Thymus (tissue), 11 donors: ENCODE measurements around the gene PRR36. TPM values are rescaled to one million over a fixed set of nuclear protein-coding genes. Genes with fewer than 3 reads are reported as not detected.
"Not testable (repeated sequence)": the region's sequence is repeated elsewhere in the genome, so short reads cannot be mapped to it uniquely, and the experiment has no call there.

Source experiments
- DNase-seq, 9 donors: peaks; one replicate each; pipeline ENCODE4 v3.0.0-alpha.2; 2013; ENCODE audit warnings: low spot score in 9 of 9, low read depth in 6 of 9, missing footprints in 1 of 9
- H3K27ac ChIP-seq, 2 donors: one replicate each; pipeline ENCODE4 v1.5.1; 2013; ENCODE audit warnings: control low read depth in 1 of 2, low read depth in 1 of 2, low read length in 1 of 2, mild to moderate bottlenecking in 1 of 2, moderate library complexity in 1 of 2
- H3K27me3 ChIP-seq, 2 donors: one replicate each; pipeline ENCODE4 v1.5.1; 2013; ENCODE audit warnings: low read length in 1 of 2; ENCODE audit not compliant: control insufficient read depth in 2 of 2, insufficient read depth in 1 of 2
- H3K36me3 ChIP-seq, 2 donors: one replicate each; pipeline ENCODE4 v1.5.1; 2013; ENCODE audit warnings: low read length in 1 of 2, mild to moderate bottlenecking in 1 of 2, moderate library complexity in 1 of 2; ENCODE audit not compliant: control insufficient read depth in 2 of 2, insufficient read depth in 2 of 2
- H3K4me1 ChIP-seq, 2 donors: one replicate each; pipeline ENCODE4 v1.5.1; 2013; ENCODE audit warnings: low read length in 2 of 2; ENCODE audit not compliant: control insufficient read depth in 2 of 2, insufficient read depth in 2 of 2
- H3K4me3 ChIP-seq, 2 donors: one replicate each; pipeline ENCODE4 v1.5.1; 2013; ENCODE audit warnings: low read length in 2 of 2, control low read depth in 1 of 2, mild to moderate bottlenecking in 1 of 2
- H3K9me3 ChIP-seq, 2 donors: one replicate each; pipeline ENCODE4 v1.5.1; 2013; ENCODE audit warnings: low read length in 1 of 2, mild to moderate bottlenecking in 1 of 2; ENCODE audit not compliant: control insufficient read depth in 2 of 2, insufficient read depth in 1 of 2
- WGBS: extraction: QIAGEN DNeasy Blood & Tissue Kit; methylation state at CpG from one replicate; pipeline ENCODE4 v1.1.7; 2013; 5-methylcytosine and 5-hydroxymethylcytosine counted together
- polyA plus RNA-seq: library from polyadenylated mRNA; stranded (reverse); fragments of 200-250 nt; gene quantifications from one replicate; pipeline ENCODE4 v1.2.3, GENCODE V29; 2013
- total RNA-seq: library from RNA; stranded (reverse); fragments of 120-200 nt; gene quantifications from one replicate; pipeline ENCODE4 v1.2.4, GENCODE V29; 2013
- donor health status: healthy.

The PRR36 gene
- total and polyA plus RNA-seq, 2 donors = 0.09 to 0.16 TPM

DNA sequence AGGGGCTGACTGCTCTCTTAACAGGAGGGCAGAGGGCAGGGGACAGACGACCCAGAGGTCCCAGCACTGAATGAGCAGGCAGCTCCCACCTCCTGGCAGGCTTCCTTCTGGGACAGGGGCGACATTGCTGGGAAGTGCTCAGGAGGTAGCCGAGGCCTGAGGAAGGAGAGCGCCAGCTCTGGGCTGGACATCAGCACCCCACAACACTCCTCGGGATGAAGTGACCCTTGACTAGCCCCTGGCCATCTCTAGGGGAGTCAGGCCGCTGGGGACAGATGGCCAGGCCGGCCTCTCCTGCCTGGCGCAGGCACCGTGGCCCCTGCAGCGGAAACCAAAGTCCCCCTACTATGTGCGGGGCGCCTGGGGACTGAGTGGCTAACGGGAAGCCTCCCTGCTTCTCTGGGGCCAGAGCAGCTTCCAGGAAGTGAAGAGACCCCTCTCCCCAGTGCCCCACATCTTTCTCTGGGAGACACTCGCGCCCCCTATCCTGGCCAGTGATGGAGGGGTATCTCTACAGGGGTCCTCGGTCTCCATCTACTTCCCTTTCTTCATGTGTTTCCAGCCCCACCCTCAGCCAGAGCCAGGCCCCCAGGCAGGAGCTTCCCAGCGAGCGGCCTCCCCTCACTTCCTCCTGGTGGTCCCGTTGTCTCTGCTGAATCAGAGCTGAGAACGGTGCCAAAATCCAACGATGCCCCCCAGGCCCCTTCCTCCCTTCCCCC, 10.1 kb downstream of the PRR36 start:
- H3K27me3 ChIP-seq = peaks cover 36 to 90% of the 10 kb centered on the region in 2 donors
- no peak for DNase-seq

DNA sequence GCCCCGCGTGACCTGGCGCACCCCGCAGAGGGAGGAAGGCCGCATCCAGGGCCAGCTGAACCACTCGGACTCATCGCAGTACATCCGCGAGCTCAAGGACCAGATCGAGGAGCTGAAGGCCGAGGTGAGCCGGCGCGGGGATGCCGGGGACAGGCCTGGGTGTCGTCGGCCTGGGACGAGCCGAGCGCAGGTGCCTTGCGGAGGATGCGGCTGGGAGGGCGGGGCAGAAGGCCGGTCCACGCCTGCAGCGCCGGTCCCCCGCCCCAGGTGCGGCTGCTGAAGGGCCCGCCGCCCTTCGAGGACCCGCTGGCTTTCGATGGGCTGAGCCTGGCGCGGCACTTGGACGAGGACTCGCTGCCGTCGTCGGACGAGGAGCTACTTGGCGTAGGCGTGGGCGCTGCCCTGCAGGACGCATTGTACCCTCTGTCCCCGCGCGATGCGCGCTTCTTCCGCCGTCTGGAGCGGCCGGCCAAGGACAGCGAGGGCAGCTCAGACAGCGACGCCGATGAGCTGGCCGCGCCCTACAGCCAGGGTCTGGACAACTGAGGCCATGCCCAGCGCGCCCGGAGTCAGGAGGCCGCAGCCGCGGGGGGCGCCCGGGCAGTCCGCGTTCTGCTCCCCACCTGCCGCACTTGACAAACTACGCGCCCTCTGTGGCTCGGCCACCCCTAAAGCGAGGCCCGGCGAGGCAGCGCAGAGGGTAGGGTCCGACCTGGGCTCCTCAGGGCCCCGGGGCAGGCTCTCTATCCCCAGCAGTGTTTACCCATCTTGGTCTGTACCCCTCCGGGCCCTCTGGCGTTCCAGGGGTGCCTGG, 10.8 kb downstream of the PRR36 start:
- Histone ChIP-seq H3K36me3 (peaks cover 5% of the 10 kb centered on the region in 2 donors), H3K4me3 (peak overlapping the region in 1 of 2 donors; percentile 43), H3K9me3 (peaks cover 0 to 7% of the 10 kb centered on the region in 2 donors), H3K4me1 (peaks cover 12 to 40% of the 10 kb centered on the region in 2 donors), H3K27me3 (peaks cover 34 to 86% of the 10 kb centered on the region in 2 donors), H3K27ac (no peak overlapping the region)
- no peak for DNase-seq
- 63% methylated on average over 83 of the region's 83 CpGs for WGBS

More for the DNA sequence above, 10.1 kb downstream of the PRR36 start:
- H3K4me3 ChIP-seq = no peak overlapping the region
- H3K9me3 ChIP-seq = peaks cover 0 to 9% of the 10 kb centered on the region in 2 donors
- H3K4me1 ChIP-seq = peaks cover 12 to 41% of the 10 kb centered on the region in 2 donors
- WGBS = 68% methylated on average over 21 of the region's 21 CpGs
- no peak overlapping the region for H3K27ac ChIP-seq
- peaks cover 5% of the 10 kb centered on the region in 2 donors for H3K36me3 ChIP-seq

DNA sequence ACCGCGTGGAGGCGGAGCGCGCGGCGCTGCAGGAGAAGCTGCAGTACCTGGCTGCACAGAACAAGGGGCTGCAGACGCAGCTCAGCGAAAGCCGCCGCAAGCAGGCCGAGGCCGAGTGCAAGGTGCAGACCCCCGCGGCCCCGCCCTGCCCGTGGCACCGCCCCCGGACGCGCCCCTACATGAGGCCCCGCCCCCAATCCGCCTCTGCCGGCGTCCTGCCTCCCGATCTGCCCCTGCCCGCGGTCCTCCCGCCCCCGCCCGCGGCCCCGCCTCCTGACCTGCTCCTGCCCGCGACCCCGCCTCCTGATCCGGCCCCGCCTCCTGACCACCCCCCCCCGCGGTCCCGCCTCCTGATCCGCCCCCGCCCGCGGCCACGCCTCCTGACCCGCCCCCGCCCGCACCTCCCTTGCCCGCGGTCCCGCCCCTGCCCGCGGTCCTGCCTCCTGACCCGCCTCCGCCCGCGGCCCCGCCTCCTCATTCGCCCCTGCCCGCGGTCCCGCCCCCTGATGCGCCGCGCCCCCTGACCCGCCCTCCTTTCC, 11.7 kb downstream of the PRR36 start:
- H3K4me3 ChIP-seq = peak overlapping the region; percentile 29 to 43
- peaks cover 30 to 86% of the 10 kb centered on the region in 2 donors for H3K27me3 ChIP-seq
- no peak overlapping the region for H3K27ac ChIP-seq
- DNase-seq = peak in 7 of 9 donors; percentile 61 to 88 (median 78)
- peaks cover 0 to 6% of the 10 kb centered on the region in 2 donors for H3K9me3 ChIP-seq
- 4% methylated on average over 65 of the region's 67 CpGs for WGBS
- H3K4me1 ChIP-seq = peaks cover 14 to 41% of the 10 kb centered on the region in 2 donors
- peaks cover 5% of the 10 kb centered on the region in 2 donors for H3K36me3 ChIP-seq

DNA sequence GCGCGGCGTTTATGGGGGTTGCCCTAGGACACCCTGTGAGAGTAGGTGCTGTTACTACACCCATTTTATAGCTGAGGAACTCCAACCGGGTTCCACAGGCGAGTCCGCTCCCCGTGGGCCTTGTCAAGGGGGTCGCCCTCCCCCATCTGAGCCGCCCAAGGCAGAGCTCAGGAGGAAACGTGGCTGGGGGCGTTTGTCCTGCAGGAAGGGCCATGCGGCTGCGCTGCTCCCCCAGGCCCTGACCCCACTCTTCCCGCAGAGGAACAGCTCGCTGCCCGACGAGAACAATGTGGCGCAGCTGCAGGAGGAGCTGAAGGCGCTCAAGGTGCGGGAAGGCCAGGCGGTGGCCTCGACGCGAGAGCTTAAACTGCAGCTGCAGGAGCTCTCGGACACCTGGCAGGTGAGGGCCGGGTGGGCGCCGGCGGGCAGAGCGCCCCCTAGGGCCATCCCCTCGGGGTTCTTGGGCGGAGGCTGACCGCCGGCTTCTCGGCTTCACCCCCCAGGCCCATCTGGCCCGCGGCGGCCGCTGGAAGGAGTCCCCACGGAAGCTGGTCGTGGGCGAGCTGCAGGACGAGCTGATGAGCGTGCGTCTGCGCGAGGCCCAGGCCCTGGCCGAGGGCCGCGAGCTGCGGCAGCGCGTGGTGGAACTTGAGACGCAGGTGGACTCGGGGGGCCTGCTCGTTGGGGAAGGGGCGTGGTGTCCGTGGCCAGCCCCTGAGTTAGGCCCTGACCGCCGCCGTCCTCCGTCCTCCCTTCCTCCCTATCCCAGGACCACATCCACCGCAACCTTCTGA, 12.4 kb downstream of the PRR36 start:
- peaks cover 0 to 6% of the 10 kb centered on the region in 2 donors for H3K9me3 ChIP-seq
- H3K4me1 ChIP-seq = peaks cover 14 to 44% of the 10 kb centered on the region in 2 donors
- H3K27me3 ChIP-seq = peaks cover 23 to 85% of the 10 kb centered on the region in 2 donors
- 19% methylated on average over 63 of the region's 63 CpGs for WGBS
- no peak overlapping the region for H3K27ac ChIP-seq
- peak in 1 of 9 donors; percentile 21 for DNase-seq
- H3K4me3 ChIP-seq = peak overlapping the region; percentile 29 to 43
- H3K36me3 ChIP-seq = peaks cover 5% of the 10 kb centered on the region in 2 donors

GRCh38 chr19:7860714-7861618, 13.2 kb downstream of the PRR36 start:
- Histone ChIP-seq H3K4me1 (peaks cover 14 to 44% of the 10 kb centered on the region in 2 donors), H3K36me3 (peaks cover 5 to 7% of the 10 kb centered on the region in 2 donors), H3K9me3 (peaks cover 0 to 6% of the 10 kb centered on the region in 2 donors), H3K27me3 (peaks cover 23 to 81% of the 10 kb centered on the region in 2 donors), H3K4me3 (no peak overlapping the region), H3K27ac (no peak overlapping the region)
- WGBS = 93% methylated on average over 14 of the region's 14 CpGs
- no peak for DNase-seq

GRCh38 chr19:7859831-7860713, 14.1 kb downstream of the PRR36 start:
- peaks cover 23 to 72% of the 10 kb centered on the region in 2 donors for H3K27me3 ChIP-seq
- peaks cover 5 to 10% of the 10 kb centered on the region in 2 donors for H3K36me3 ChIP-seq
- 96% methylated on average over 22 of the region's 22 CpGs for WGBS
- no peak for DNase-seq
- no peak overlapping the region for H3K4me3 ChIP-seq
- H3K4me1 ChIP-seq = peaks cover 14 to 39% of the 10 kb centered on the region in 2 donors
- peaks cover 0 to 6% of the 10 kb centered on the region in 2 donors for H3K9me3 ChIP-seq
- H3K27ac ChIP-seq = no peak overlapping the region

DNA sequence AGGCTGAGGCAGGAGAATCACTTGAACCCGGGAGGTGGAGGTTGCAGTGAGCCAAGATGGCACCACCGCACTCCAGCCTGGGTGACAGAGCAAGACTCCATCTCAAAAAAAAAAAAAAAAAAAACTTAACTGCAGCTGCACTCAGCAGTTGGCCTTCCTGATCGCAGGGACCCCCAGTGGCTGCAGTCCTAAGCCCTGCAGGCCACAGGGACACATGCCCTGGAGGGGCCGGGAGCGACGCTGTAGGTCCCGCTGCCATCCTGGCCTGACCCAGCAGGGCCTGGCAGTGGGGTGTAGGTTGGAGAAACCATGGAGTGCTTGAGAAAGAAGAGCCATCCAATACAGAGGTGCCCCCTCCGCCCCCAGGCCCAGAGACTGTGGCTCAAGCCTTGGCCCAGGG, 15.1 kb downstream of the PRR36 start:
- H3K27ac ChIP-seq, DNase-seq, H3K36me3 ChIP-seq, H3K9me3 ChIP-seq, H3K4me3 ChIP-seq: not testable (repeated sequence)
- 96% methylated on average over 8 of the region's 8 CpGs for WGBS
- Histone ChIP-seq H3K27me3 (peaks cover 17 to 62% of the 10 kb centered on the region in 2 donors), H3K4me1 (peaks cover 14 to 39% of the 10 kb centered on the region in 2 donors)
